DMS53 treated with DMSO at 0.1 percent for 48 hours (cell line): ENCODE measurements around the gene TOMT.

Source experiments
- DNase-seq: peaks from one replicate; lab custom pipeline; 2025; ENCODE audit not compliant: unreplicated experiment; lab: John Stamatoyannopoulos, UW

The TOMT gene

GRCh38 chr11:72157131-72157530 lies 51.4 kb downstream of the TOMT start:
- DNase-seq, result no peak
